Stimulated activated CD4-positive, alpha-beta T cell treated with anti-CD3 and anti-CD28 coated beads, Interleukin-12 subunit alpha, Interleukin-12 subunit beta, amount 100 ng/mL, for 24 hours (primary cell): ENCODE results near the gene SLC6A17.

Experiments used
- DNase-seq, 2 experiments: peaks; one replicate each; pipeline ENCODE4 v3.0.0-alpha.2; 2020; ENCODE audit warnings: low read depth in 2 of 2

SLC6A17 gene

DNA sequence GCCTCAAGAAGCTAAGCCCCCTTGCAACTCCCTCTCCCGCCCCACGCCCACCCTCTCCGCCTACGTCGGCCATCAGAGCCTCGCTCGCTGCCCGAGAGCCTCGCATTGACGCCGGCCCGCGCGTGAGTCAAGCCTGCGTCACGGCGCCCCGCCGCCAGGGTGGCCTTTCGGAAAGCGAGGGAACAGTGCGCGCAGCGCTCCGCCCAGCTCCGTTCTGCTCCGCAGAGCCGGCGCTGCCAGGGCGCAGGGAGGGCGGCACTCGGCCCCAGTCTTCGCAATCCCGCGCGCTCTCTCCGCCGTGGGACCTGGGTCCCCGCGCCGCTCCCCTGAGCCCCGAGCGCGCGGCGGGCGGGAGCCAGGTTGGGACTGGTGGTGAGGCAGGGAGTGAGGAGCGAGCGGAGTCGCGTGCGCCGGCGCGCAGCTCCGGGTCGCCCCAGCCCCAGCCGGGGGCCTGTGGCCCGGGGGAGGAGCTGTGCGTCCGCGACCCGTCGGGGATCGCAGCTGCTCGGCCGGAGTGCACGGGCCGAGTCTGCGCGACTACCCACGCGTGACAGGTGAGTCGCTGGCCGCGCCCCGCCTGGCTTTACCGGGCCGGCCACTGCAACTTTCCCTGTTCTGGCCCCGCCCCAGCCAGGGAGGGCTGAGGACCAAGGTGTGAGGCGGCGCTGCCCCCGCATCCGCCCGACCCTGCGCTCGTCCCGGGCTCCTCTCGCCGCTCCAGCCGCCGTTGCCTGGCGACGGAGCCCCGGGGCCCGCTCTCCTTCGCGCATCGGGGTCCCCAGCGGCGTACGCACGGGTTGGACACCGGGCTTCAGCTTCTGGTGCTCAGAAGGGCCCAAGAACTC is at the start of gene SLC6A17:
TSS of gene SLC6A17 (plus strand) at position 165 of the 845 bp plus-strand sequence. CDS start 16,436 bp downstream, outside the sequence.
- DNase-seq: peak; percentile 2 to 53

DNA sequence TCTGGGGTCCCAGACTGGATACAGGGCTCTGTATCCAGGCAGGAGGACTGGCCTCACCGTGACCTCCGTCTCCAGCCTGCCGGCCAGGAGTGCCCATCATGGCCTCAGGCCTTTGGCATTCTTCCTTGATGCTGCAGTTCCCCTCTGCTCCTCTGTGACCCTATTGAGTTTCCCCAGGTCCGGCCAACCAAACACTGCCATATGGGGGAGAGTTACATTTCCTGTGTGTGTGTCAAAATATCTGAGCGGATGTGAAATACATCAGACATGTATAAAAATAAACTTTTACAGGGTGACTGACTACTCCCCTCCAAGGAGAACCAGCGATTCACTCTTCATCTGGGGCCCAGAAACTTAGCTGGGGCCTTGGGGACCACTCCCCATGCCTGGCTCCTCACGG is 48.2 kb upstream of the SLC6A17 start:
- no peak for DNase-seq

DNA sequence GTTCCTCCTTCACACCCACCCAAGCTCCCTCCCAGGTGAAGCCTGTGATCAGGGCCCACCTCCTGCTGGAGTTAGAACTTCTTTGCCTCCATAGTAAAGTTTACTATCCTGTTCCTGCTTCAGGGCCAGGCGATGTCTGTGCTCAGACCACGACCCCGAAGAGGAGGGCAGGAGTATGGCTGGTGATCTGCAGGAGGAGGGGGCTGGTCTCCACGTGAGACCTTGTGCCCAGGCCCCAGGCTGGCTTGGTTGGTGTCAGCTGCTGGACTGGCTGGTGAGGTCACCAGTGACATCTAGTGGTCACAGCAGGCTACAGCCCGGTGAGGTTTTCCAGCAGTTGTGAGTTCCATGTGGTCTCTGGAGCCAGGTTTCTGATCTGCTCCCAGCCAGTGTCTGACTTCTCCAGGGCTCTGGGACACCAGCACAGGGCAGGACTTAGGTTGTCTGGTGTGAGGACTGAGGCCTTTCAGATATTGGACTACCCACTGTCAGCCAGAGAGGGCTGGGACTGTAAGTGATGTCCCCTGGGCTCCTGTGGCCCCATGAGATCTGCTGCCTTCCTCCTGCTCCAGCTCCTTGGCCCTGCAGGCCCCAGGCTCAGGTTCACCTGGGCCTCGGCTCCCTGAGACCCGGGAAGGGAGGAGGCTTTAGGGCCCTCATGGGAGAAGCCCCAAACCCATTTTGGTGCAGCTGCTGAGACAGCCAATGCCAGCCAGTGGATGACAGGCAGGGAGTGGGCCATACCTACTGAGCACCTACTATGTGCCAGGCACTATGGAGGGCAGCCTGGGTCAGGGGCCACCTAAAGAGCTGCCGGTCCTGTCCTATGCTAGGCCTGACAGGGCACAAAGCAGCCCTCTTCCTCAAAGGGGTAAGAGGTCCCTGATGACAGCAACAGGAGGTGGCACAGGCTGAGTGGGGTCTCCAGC is 44.0 kb upstream of the SLC6A17 start:
- DNase-seq: peak; percentile 13 to 54

DNA sequence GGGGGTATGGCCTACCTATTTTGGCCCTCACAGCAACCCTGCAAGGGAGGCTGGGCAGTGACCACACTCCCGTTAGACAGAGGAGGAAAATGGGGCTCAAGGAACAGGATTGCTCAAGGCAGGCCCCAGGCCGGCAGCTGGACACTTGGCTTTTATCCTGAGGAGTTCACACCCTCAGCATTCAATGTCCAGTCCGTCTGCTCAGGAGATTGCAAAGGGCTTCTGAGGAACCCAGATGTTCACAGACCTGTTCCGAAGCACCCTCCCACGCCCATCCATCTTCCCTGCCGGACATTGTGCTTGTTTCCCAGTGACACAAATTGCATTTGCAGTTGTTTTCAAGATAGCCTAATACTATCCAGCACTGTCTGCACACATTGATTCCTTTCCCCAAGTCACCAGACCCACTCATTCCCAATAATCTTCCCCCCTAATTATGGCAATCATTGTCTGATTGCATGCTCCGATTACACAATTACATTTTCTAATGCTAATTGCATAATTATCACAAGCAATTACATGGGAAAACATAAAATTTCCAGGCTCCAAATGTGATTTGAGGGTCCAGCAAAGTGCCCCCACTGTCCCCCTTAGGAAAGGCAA is 42.3 kb upstream of the SLC6A17 start:
- DNase-seq: no peak

DNA sequence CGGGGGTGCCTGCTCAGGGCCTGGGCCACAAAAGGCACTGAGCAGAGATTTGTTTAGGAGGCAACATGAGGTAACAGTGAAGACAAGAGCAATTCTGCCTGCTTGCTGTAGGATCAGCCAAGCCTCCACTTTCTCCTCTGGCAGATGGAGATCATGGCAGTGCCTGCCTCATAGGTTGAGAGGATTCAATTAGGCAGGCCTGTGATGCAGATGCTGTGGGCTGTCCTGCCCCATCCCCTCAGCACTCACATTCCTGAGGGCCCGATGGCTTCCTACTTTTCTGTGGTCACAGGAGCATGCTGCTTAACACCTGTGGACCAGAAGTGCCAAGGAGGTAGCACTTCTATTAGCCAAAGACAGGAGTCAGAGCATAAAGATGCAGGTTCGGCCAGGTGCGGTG is 39.2 kb upstream of the SLC6A17 start:
- no peak for DNase-seq

DNA sequence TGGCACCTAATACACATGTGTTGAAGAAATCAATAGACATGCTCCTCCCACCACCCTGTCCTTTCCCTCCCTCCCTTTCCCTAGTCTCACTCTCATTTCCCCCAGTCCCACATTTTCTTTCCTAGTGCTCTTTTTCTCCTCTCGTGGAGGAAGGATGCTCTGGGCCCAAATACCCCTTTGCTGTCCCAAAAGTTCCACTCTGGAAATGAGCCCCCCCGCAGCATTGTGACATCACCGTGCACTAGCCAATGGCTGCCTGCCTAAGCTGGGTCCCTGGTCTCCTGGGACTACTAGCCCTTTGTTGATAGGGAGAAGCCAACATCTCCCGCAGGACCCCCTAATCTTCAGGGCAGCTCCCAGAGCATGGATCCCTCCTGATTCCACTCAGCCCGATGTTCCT is 38.2 kb upstream of the SLC6A17 start, which contains the start of gene UBL4B:
TSS of gene UBL4B (plus strand) at position 301 of the 400 bp plus-strand sequence. CDS start at position 393, 92 bp downstream.
- DNase-seq: no peak

DNA sequence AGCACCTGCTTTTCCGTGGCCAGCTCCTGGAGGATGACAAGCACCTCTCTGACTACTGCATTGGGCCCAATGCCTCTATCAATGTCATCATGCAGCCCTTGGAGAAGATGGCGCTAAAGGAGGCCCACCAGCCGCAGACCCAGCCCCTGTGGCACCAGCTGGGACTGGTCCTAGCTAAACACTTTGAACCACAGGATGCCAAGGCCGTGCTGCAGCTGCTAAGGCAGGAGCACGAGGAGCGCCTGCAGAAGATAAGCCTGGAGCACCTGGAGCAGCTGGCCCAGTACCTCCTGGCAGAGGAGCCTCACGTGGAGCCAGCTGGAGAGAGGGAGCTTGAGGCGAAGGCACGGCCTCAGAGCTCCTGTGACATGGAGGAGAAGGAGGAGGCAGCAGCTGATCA is 37.6 kb upstream of the SLC6A17 start:
- DNase-seq: no peak

DNA sequence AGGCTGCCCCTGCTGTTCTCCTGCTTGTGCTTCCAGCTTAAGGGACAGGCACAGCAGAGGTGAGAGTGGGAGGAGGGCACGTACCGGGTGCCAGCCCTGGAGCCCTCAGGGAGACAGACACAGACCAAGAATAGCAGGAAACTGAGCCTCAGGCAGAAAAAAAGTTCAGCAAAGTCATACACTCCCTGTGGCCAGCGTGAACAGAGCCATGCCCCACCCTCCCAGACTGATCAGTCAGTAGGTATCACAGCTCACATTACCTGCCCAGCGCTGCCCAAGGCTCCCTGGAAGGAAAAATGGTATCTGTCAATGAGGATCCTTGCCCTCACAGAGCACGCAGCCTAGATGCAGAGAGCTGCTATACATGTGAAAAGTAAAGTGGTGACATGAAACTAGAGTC is 36.7 kb upstream of the SLC6A17 start:
- DNase-seq: no peak

DNA sequence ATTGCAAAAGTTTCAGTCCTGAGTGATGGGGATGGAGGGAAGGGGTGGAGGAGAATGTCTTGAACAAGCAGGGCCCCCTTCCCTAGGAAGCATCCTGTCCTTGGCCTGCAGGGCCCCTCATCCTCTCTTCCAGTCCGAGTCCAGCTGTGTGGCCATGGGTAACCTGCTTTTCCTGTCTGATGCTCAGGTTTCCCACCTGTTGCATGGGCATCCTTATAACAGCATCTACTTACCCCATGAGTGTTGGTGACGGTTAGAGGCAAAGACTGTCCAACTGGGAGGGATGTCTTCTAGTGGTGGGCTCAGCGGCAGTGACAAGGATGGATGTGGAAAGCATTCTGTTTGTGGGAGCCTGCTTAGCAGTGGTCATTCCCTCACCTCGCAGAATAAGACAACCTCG is 36.1 kb upstream of the SLC6A17 start:
- no peak for DNase-seq

DNA sequence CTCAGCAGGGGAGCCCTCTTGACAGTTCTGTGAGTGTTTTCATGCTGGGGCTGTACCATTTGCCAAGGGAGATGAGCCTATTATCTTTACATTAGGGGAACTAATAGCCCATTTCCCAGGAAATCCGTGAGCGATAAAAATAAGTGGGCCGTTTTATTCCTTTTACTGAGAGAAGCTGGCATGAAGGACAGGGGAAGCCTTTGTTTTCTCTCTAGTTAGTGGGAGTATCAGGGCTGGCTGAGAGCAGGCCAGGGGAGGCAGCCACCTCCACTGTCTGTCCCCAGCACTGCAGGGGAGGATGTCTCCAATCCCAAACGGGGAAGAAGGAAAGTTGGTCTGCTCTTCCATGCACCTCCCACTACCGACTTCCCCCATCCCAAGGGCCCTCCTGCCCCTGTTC is 35.5 kb upstream of the SLC6A17 start:
- no peak for DNase-seq

DNA sequence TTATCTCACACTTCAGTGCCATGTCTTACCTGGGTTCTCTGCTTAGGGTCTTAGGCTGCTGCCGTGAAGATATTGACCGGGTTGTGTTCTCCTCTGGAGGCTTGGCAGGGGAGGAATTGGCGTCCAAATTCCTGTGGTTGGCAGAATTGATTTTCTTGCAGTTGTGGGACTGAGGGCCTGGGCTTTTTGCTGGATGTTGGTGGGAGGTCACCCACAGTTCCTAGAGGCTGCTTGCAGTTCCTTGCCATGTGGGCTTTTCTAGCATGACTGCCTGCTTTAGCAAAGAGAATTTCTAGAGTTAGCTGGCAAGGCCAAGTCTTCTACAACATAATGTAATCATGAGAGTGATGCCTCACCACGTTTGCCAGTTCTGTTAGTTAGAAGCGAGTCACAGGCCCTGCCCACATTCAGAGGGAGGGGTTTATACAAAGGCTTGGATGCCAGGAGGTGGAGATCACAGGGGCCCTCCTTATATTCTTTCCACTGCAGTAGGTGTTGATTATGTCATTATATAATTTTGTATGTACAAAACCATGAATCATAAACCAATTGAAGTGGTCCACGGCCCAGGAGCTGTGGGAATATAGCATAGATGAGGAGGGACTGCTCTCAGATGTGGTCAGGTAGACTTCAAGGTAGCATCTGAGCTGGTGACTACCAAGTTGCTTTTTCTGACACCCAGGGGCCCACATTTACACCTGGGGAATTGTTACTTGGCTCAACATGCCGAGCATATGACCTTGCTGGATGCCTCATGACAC is 31.5 kb upstream of the SLC6A17 start:
- DNase-seq: no peak

DNA sequence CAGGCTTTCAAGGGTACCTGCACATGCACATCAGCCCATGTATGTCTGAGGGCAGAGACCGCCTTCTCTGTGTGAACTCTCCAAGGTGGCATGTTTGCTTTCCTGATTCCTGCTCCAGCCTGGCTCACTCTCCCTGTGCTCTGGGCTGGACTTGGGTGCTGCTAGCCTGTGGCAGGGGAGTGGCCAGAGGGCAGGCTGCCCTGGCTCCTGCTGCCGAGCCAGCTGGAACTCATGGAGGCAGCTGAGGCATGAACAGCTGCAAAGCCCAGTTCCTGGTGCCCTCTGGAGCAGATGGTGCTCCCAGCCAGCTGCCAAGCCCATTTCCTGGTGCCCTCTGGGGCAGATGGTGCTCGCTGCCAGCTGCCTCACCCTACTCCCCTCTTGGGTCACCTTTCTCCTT is 30.5 kb upstream of the SLC6A17 start:
- no peak for DNase-seq

DNA sequence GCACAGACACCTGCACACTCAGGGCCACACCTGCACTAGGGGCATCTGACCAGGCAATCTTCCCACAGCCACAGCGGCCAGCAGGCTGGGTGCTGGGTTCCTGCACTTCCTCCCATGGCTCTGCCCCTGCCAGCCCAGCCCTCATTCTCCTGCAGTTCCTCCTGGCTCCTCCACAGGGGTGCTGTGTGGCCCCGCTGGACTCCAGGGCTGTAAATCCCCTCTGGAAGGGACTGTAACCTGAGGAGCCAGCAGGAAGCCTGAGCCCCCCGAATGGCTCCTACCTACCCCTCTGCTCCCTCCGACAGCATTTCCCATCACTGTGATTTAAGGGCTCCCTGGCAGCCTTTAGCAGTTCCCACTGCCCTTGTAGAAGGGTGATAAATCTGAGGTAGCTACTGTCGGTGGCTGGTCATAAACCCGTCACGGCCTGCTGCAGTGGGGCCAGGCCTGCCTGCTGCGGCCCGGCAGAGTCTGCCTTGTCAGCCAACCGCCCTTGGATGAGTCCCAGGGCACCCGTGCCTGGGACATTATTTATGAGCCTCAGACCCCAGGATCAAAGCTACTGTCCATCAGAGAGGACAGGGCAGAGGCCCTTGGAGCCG is 29.2 kb upstream of the SLC6A17 start:
- DNase-seq: no peak

DNA sequence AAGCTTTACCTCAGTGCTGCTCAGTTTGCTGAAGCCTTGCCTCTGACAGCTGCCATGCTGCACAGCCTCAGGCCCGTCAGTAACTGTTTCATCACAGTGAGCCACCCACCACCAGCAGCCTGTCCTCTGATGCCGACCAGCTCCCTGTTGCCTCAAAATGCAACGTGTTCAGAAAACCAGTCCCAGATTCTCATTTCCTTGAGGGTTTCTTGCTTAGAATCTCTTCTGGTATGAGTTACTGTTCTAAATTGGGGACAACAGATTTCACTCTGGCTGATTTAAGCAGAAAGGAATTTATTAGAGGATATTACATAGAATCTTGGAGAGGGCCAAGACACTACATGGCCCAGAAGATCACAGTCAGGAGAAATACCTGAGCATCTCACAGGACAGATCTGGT is 27.1 kb upstream of the SLC6A17 start:
- DNase-seq: no peak

DNA sequence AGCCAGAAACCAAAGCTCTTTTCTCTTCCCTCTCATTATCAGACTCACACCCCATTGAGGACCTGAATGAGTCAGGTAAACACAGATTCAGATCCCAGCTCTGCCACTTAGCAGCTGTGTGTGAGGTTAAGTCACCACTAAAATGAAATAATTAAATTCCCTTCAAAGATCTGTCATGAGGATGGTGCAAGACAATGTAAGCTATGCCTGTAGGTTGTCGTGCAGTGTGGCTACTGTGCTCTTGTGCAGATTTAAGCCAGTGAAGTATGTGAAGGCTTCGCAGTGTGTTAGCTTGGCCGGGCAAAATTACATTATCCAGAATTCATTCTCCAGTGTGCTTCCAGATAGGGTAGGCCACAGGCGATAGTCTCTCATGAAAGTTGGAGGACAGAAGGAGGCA is 24.5 kb upstream of the SLC6A17 start:
- DNase-seq: no peak

DNA sequence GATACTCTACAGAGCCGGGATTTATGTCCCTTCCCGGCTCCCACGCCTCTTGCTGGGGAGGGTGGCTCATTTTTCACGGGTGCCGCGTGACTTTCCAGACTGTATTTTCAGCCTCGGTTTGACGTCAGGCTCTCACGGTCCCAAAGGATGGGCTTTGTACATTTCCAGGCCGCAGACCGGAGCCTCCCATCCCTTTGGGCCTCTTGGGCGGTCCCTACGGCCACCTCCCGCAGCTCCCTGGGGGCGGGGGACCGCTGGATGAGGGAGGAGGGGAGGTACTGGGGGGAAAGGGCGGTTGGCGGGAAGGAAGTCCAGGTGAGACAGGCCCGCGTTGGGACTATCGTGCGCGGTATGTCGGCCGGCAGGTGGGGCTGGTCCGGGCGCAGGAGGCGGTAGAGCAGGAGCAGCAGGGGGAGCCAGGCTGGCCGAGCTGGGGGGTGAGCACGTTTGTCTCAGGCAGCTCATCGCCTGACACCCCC is 20.1 kb upstream of the SLC6A17 start:
- DNase-seq: no peak

DNA sequence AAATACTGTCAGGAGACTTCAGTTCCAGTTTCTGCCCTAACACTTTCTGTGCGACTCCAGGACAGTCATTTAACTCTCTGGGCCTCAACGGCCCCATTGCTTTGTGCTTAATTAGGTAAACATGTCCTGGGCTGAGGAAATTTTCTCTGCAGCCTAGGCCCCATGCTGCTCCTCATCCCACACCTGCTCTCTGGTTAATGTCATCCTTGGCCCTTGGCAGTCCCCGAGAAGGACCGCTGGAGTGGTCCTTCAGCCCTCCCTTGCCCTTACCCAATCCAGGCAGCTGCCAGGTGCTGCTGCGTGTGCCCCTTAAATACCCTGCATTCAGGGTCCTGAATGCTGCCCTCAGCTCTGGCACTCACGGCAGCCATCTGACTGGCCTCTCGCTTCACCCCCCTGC is 19.3 kb upstream of the SLC6A17 start:
- DNase-seq: no peak

DNA sequence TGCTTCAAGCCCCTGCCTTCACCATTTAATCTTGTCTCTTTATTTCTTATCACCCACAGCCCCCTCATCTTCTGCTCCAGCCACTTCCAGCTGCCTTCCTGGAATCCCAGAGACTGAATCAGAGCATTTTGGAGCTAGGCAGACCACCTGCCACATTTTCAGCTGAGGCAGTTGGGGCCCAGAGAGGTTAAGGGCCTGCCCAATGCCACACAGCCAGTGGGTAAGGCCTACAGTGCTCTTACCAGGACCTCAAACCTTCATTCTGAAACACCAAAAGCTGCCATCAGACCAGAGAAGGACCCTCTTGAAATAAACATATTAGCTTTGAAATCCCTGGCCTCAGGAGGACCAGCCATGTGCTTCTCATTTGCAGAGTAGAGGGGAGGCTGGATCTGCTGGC is 17.6 kb upstream of the SLC6A17 start:
- no peak for DNase-seq

DNA sequence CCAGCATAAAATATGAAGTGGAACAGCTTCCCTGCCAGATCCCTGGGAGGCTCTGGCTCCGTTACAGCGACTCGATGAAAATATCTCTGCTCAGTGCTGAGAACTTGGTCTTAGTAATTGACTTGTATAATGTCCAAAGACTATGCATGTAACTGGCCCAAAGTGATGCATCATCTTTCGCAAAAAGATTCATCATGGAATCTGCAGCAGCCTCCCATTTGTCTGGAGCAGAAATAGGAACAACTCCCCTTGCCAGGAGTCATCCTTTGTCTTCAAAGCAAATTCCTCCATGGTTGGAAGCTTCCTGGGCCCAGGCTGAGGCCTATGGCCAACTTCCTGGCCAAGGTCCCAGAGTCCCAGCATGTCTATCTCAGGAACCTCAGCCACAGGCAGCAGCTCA is 16.9 kb upstream of the SLC6A17 start:
- no peak for DNase-seq

DNA sequence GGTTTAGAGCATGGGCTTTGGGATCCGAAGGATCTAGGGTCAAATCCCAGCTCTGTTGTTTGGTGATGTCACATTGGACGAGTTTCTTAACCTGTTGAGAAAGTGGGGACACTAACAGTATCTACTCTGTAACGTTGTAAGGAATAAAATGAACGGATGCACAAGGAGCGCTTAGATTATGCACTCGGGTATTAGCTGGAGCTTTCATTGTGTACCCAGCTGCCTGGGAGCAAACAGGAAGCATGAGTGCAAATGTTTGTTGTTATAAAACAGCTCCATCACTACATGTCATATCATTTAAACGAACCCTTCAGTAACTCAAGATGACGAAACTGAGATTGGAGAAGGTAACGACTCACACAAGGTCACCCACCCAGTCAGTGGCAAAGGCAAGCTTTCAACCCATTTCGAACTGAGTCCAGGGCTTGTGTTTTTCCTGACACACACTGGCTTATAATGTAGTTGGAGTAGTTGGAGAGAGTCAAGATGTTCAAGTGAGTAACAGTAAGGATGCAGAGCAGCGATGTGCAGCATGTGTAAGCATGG is 16.2 kb upstream of the SLC6A17 start:
- DNase-seq: no peak

DNA sequence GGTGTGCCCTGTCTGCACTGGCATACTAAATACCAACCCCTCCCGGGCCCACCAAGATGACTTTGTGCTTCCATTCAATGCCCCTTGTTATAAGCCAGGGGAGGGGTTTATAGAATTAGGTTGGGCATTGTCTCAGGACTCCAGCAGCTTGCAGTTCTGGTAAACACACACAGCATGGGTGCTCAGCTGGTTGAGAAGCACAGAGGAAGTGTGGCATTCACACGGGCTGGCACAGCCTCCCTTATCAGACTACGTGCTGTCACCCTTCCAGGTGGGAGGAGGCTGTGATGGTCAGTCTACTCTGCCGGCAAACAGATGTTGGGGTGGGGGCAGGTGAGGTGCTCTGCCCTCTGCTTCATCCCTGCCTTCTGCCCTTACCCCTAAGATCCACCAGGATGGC is 15.0 kb upstream of the SLC6A17 start:
- DNase-seq: no peak
